Upper lobe of left lung (tissue), 6 donors: Measurements from ENCODE around the gene PSMB5. TPM values are rescaled to one million over a fixed set of nuclear protein-coding genes. Genes with fewer than 3 reads are reported as not detected.

Source experiments
- ATAC-seq, 2 donors: fragments of 200-7000 bp; cut with Tn5 transposase; one replicate each; pipeline ENCODE4 v1.9.1; 2022; ENCODE audit warnings: mild to moderate bottlenecking in 2 of 2, moderate library complexity in 2 of 2; ENCODE audit not compliant: low FRiP score in 2 of 2
- DNase-seq, 2 donors: peaks; one replicate each; pipeline ENCODE4 v3.0.0-alpha.2; 2019 to 2020
- H3K27ac ChIP-seq, 4 donors: fragments of 200-600 bp; sonication (generic); one replicate each; pipeline ENCODE4 v1.5.1; 2016 to 2019
- H3K27me3 ChIP-seq, 4 donors: fragments of 200-600 bp; sonication (generic); one replicate each; pipeline ENCODE4 v1.5.1; 2017 to 2019
- H3K36me3 ChIP-seq, 4 donors: fragments of 200-600 bp; sonication (generic); one replicate each; pipeline ENCODE4 v1.5.1; 2016 to 2019
- H3K4me1 ChIP-seq, 4 donors: fragments of 200-600 bp; sonication (generic); one replicate each; pipeline ENCODE4 v1.5.1; 2018 to 2019
- H3K4me3 ChIP-seq, 4 donors: fragments of 200-600 bp; sonication (generic); one replicate each; pipeline ENCODE4 v1.5.1; 2017 to 2019; ENCODE audit warnings: mild to moderate bottlenecking in 2 of 4, moderate library complexity in 1 of 4
- H3K9me3 ChIP-seq, 4 donors: fragments of 200-600 bp; sonication (generic); one replicate each; pipeline ENCODE4 v1.5.1; 2018 to 2019
- CTCF ChIP-seq, 6 experiments: fragments of 450-650 bp in 4 of 6; fragments of 200-600 bp in 2 of 6; sonication (generic) in 2 of 6; IDR thresholded peaks; one replicate each; pipeline ENCODE4 v1.5.1; 2016 to 2019; ENCODE audit warnings: antibody characterized with exemption in 6 of 6
- EP300 ChIP-seq, 4 donors: sonication (generic); formaldehyde crosslinking; IDR thresholded peaks; one replicate each; pipeline ENCODE4 v1.5.1; 2017; ENCODE audit warnings: antibody characterized with exemption in 4 of 4, control low read depth in 2 of 4
- POLR2A ChIP-seq, 4 donors: fragments of 450-650 bp; IDR thresholded peaks; one replicate each; pipeline ENCODE4 v1.5.1; 2016 to 2017; ENCODE audit warnings: antibody characterized with exemption in 4 of 4, mild to moderate bottlenecking in 2 of 4
- POLR2AphosphoS5 ChIP-seq, 2 donors: sonication (generic); formaldehyde crosslinking; IDR thresholded peaks; one replicate each; pipeline ENCODE4 v1.5.1; 2017; ENCODE audit warnings: antibody characterized with exemption in 2 of 2
- WGBS, 2 donors: methylation state at CpG; one replicate each; pipeline ENCODE4 v1.1.5; 2017 to 2018; 5-methylcytosine and 5-hydroxymethylcytosine counted together
- total RNA-seq, 6 donors: library from RNA; depleted of rRNA in 4 of 6; stranded (reverse); fragments of >200 nt in 4 of 6; gene quantifications; one replicate each; pipeline versions ENCODE4 v1.1.0 to v1.2.1, GENCODE V29; 2016 to 2021
- donor health status: DM: no; HTN: no; CAD: no; lungs with moderate emphysema.
- donor health status: DM: no; HTN: yes; CAD: no; lungs with severe emphysema.

The PSMB5 gene
- total RNA-seq, 6 donors from 2014 or later, result 58.7 to 147 (median 86.1) TPM

- H3K36me3 ChIP-seq, result peaks cover 15 to 38% (median 28%) of the 10 kb centered on the region in 4 donors
- peak overlapping the region; percentile 88 to 93 (median 92) for H3K27ac ChIP-seq
- TF ChIP-seq EP300 (IDR thresholded peaks at IDR 0.05) (no peak), POLR2AphosphoS5 (IDR thresholded peaks at IDR 0.05) (no peak), POLR2A (IDR thresholded peaks at IDR 0.05) (no peak), CTCF (IDR thresholded peaks at IDR 0.05) (no peak)
- 39 to 49% methylated on average over 14 to 17 of the region's 17 CpGs for WGBS, 2 donors
- H3K4me3 ChIP-seq, result peak overlapping the region; percentile 60 to 81 (median 61)
- no peaks in the 10 kb centered on the region for H3K9me3 ChIP-seq
- H3K4me1 ChIP-seq, result peaks cover 9 to 16% (median 14%) of the 10 kb centered on the region in 4 donors
- no peak for DNase-seq
- H3K27me3 ChIP-seq, result no peaks in the 10 kb centered on the region
- ATAC-seq, result no peak
Measured at GRCh38 chr14:23033801-23034497, 751 bp downstream of the PSMB5 start.

GRCh38 chr14:23033251-23033727 is 1.4 kb downstream of the PSMB5 start:
- TF ChIP-seq POLR2AphosphoS5 (IDR thresholded peaks at IDR 0.05) (no peak), POLR2A (IDR thresholded peaks at IDR 0.05) (no peak), EP300 (IDR thresholded peaks at IDR 0.05) (no peak), CTCF (IDR thresholded peaks at IDR 0.05) (no peak)
- Histone ChIP-seq H3K9me3 (no peaks in the 10 kb centered on the region), H3K27me3 (no peaks in the 10 kb centered on the region), H3K36me3 (peaks cover 15 to 45% (median 31%) of the 10 kb centered on the region in 4 donors), H3K27ac (no peak overlapping the region), H3K4me1 (peaks cover 9 to 20% (median 17%) of the 10 kb centered on the region in 4 donors), H3K4me3 (peak overlapping the region in 1 of 4 donors; percentile 60)
- WGBS, 2 donors, result 89 to 97% methylated on average over 10 of the region's 10 CpGs
- no peak for ATAC-seq
- no peak for DNase-seq

- DNase-seq, result no peak
- H3K9me3 ChIP-seq, result no peaks in the 10 kb centered on the region
- ATAC-seq, result no peak
- H3K4me1 ChIP-seq, result peaks cover 9 to 25% (median 18%) of the 10 kb centered on the region in 4 donors
- H3K36me3 ChIP-seq, result peaks cover 16 to 66% (median 45%) of the 10 kb centered on the region in 4 donors
- no peak for TF ChIP-seq POLR2A (IDR thresholded peaks at IDR 0.05)
- no peak for TF ChIP-seq POLR2AphosphoS5 (IDR thresholded peaks at IDR 0.05)
- no peak for TF ChIP-seq EP300 (IDR thresholded peaks at IDR 0.05)
- TF ChIP-seq CTCF (IDR thresholded peaks at IDR 0.05), result no peak
- no peaks in the 10 kb centered on the region for H3K27me3 ChIP-seq
- 99 to 100% methylated on average over 4 of the region's 4 CpGs for whole genome bisulfite sequencing, 2 donors
- no peak overlapping the region for H3K4me3 ChIP-seq
- H3K27ac ChIP-seq, result no peak overlapping the region
Measured at GRCh38 chr14:23030936-23031335, 3.8 kb downstream of the PSMB5 start.

GRCh38 chr14:23028799-23029198 is 5.9 kb downstream of the PSMB5 start:
- peaks cover 5 to 21% (median 14%) of the 10 kb centered on the region in 4 donors for H3K4me1 ChIP-seq
- peaks cover 19 to 82% (median 58%) of the 10 kb centered on the region in 4 donors for H3K36me3 ChIP-seq
- DNase-seq, result no peak
- 61 to 67% methylated on average over 2 of the region's 2 CpGs for WGBS, 2 donors
- no peaks in the 10 kb centered on the region for H3K27me3 ChIP-seq
- no peak for TF ChIP-seq POLR2A (IDR thresholded peaks at IDR 0.05)
- no peak for TF ChIP-seq EP300 (IDR thresholded peaks at IDR 0.05)
- no peak for TF ChIP-seq POLR2AphosphoS5 (IDR thresholded peaks at IDR 0.05)
- no peak for TF ChIP-seq CTCF (IDR thresholded peaks at IDR 0.05)
- no peak overlapping the region for H3K4me3 ChIP-seq
- ATAC-seq, result no peak
- no peak overlapping the region for H3K27ac ChIP-seq
- H3K9me3 ChIP-seq, result no peaks in the 10 kb centered on the region
